GM18519 (cell line): ENCODE data around the gene GRPEL2.

Experiments
- ATAC-seq: cut with Tn5 transposase; IDR thresholded peaks from one replicate; pipeline ENCODE4 v1.9.1; 2021; ENCODE audit warnings: mild to moderate bottlenecking, moderate library complexity; ENCODE audit not compliant: unreplicated experiment, low FRiP score

The GRPEL2 gene

GRCh38 chr5:149317281-149318048 lies 27.8 kb upstream of the GRPEL2 start:
- peak; percentile 76 for ATAC-seq

GRCh38 chr5:149319174-149319573 lies 26.1 kb upstream of the GRPEL2 start:
- no peak for ATAC-seq

GRCh38 chr5:149320791-149321330 lies 24.4 kb upstream of the GRPEL2 start:
- no peak for ATAC-seq

- ATAC-seq: no peak
Measured at GRCh38 chr5:149322518-149322917, 22.8 kb upstream of the GRPEL2 start.

- no peak for ATAC-seq
Measured at GRCh38 chr5:149323210-149323609, 22.1 kb upstream of the GRPEL2 start.

GRCh38 chr5:149323621-149324205 lies 21.6 kb upstream of the GRPEL2 start:
- ATAC-seq: no peak

GRCh38 chr5:149324641-149325040 lies 20.7 kb upstream of the GRPEL2 start:
- no peak for ATAC-seq

GRCh38 chr5:149325166-149325735 lies 20.0 kb upstream of the GRPEL2 start:
- no peak for ATAC-seq

GRCh38 chr5:149325894-149326293 lies 19.4 kb upstream of the GRPEL2 start:
- no peak for ATAC-seq

GRCh38 chr5:149326611-149327010 lies 18.7 kb upstream of the GRPEL2 start:
- ATAC-seq: no peak

GRCh38 chr5:149328177-149328576 lies 17.1 kb upstream of the GRPEL2 start:
- no peak for ATAC-seq

GRCh38 chr5:149333711-149334443 lies 11.4 kb upstream of the GRPEL2 start:
- ATAC-seq: no peak

GRCh38 chr5:149337736-149338135 lies 7.6 kb upstream of the GRPEL2 start:
- no peak for ATAC-seq

GRCh38 chr5:149338364-149338763 lies 6.9 kb upstream of the GRPEL2 start:
- ATAC-seq: no peak

- no peak for ATAC-seq
Measured at GRCh38 chr5:149340920-149341319, 4.4 kb upstream of the GRPEL2 start.

GRCh38 chr5:149341876-149342275 lies 3.4 kb upstream of the GRPEL2 start:
- no peak for ATAC-seq

- no peak for ATAC-seq
Measured at GRCh38 chr5:149344151-149344550, 1.1 kb upstream of the GRPEL2 start.

GRCh38 chr5:149345892-149346222 lies 558 bp downstream of the GRPEL2 start:
- no peak for ATAC-seq

GRCh38 chr5:149348518-149348917 lies 3.2 kb downstream of the GRPEL2 start:
- no peak for ATAC-seq

GRCh38 chr5:149349382-149349781 lies 4.1 kb downstream of the GRPEL2 start:
- no peak for ATAC-seq

GRCh38 chr5:149352169-149352568 lies 6.9 kb downstream of the GRPEL2 start:
- no peak for ATAC-seq
